ENCODE results near the gene LRRC37A. TPM values are rescaled to one million over a fixed set of nuclear protein-coding genes. Genes with fewer than 3 reads are reported as not detected.
"Not testable (repeated sequence)": the region's sequence is repeated elsewhere in the genome, so short reads cannot be mapped to it uniquely, and the experiment has no call there.

Gene LRRC37A
- total RNA-seq, 3 donors from 2014 or later (not counting 1 experiment from before 2014, with no cell fraction given), result 1.9 to 8.0 (median 3.5) TPM

DNA sequence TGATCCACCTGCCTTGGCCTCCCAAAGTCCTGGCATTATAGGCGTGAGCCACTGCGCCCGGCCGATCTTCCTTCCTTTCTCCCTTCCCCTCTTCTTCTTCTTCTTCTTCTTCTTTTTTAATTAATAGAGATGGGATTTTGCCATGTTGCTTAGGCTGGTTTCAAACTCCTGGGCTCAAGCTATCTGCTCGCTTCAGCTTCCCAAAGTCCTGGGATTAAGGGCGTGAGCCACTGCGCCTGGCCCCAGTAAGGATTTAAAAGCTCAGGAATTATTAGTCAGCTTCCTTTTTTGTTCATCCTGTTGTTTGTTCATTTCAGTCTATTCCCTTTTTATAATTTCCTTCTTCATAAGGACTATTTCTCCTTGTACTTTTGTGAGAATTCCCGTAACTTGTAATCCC is 32.7 kb upstream of the LRRC37A start:
- H3K9me3 Mint-ChIP-seq, result no peaks in the 10 kb centered on the region
- H3K4me3 ChIP-seq (ENCODE audit: low read length), result no peak overlapping the region
- WGBS (ENCODE audit: insufficient coverage), result 96% methylated on average over 8 of the region's 8 CpGs
- H3K27me3 Mint-ChIP-seq (ENCODE audit: low read depth in 2 of 2), result no peaks in the 10 kb centered on the region
- H3K4me1 ChIP-seq (ENCODE audit: control insufficient read depth, insufficient read depth, low read length), result peaks cover 40% of the 10 kb centered on the region
- DNase-seq, result no peak
- no peaks in the 10 kb centered on the region for H3K9me3 ChIP-seq (ENCODE audit: control insufficient read depth, insufficient read depth, low read length)
- H3K27me3 ChIP-seq (ENCODE audit: control insufficient read depth, insufficient read depth, low read length), result no peaks in the 10 kb centered on the region
- H3K4me1 Mint-ChIP-seq, result peaks cover 33 to 34% of the 10 kb centered on the region in 2 donors
- TF ChIP-seq, protein P1, sequence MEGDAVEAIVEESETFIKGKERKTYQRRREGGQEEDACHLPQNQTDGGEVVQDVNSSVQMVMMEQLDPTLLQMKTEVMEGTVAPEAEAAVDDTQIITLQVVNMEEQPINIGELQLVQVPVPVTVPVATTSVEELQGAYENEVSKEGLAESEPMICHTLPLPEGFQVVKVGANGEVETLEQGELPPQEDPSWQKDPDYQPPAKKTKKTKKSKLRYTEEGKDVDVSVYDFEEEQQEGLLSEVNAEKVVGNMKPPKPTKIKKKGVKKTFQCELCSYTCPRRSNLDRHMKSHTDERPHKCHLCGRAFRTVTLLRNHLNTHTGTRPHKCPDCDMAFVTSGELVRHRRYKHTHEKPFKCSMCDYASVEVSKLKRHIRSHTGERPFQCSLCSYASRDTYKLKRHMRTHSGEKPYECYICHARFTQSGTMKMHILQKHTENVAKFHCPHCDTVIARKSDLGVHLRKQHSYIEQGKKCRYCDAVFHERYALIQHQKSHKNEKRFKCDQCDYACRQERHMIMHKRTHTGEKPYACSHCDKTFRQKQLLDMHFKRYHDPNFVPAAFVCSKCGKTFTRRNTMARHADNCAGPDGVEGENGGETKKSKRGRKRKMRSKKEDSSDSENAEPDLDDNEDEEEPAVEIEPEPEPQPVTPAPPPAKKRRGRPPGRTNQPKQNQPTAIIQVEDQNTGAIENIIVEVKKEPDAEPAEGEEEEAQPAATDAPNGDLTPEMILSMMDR (IDR thresholded peaks at IDR 0.05), result no peak
- no peak overlapping the region for H3K27ac ChIP-seq (ENCODE audit: low read length)
- peak overlapping the region; percentile 26 to 50 for H3K27ac Mint-ChIP-seq
- no peak for ATAC-seq
- H3K36me3 Mint-ChIP-seq, result no peaks in the 10 kb centered on the region
- intact Hi-C loops (cut with micrococcal nuclease), result no loop called here
- H3K36me3 ChIP-seq (ENCODE audit: control insufficient read depth, insufficient read depth, low read length), result no peaks in the 10 kb centered on the region
- H3K4me3 Mint-ChIP-seq, result peak overlapping the region; percentile 25

DNA sequence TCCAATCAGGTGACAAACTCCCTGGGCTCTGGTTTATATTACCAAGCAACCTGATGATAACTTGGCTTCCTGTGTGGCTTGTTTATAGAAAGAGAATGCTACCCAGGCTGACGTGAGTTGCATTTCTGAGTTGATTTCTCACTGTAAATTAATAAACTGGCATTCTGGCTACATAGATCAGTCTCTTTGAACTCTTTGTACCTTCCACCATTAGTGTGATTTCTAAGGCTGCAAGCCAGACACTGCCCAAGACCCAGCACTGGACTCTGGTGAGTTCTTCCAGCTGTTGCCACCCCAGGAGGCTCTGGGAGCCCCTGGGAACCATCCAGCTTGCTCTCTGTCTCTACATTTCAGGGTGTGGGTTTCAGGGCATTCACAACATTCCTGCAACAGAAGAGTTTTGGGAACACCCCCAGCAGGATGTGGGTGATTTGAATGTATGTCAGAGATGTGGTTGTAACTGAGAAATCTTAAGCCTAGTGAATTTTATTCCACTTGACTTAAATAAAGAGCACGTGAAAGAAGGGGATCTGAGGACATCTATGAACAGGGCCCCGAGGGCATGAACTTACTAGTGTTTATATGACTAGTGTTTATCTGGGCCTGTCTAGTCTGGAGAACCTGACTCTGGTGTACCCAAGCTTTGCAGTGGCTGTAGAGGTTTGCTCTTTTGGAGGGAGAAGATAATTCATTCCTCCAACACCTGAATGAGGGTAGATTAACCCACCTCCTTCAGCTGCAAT is 30.3 kb upstream of the LRRC37A start:
- WGBS (ENCODE audit: insufficient coverage), result 17% methylated on average over 3 of the region's 3 CpGs
- peak; percentile 33 to 75 for DNase-seq
- Histone ChIP-seq H3K4me1 (ENCODE audit: control insufficient read depth, insufficient read depth, low read length) (peaks cover 48% of the 10 kb centered on the region), H3K9me3 (ENCODE audit: control insufficient read depth, insufficient read depth, low read length) (no peaks in the 10 kb centered on the region), H3K36me3 (ENCODE audit: control insufficient read depth, insufficient read depth, low read length) (no peaks in the 10 kb centered on the region), H3K27ac (ENCODE audit: low read length) (peak overlapping the region; percentile 57), H3K27me3 (ENCODE audit: control insufficient read depth, insufficient read depth, low read length) (no peaks in the 10 kb centered on the region), H3K4me3 (ENCODE audit: low read length) (no peak overlapping the region)
- TF ChIP-seq, protein P1 (IDR thresholded peaks at IDR 0.05), result no peak
- intact Hi-C loops (cut with micrococcal nuclease), result loop anchor here (2.0 to 5.0 kb wide), 2 partner anchors 72 to 244 kb away; partner anchors contain the start of gene KANSL1
- peaks cover 0 to 3% of the 10 kb centered on the region in 2 donors for H3K27me3 Mint-ChIP-seq (ENCODE audit: low read depth in 2 of 2)
- no peaks in the 10 kb centered on the region for H3K9me3 Mint-ChIP-seq
- peak overlapping the region; percentile 85 to 91 for H3K27ac Mint-ChIP-seq
- peaks cover 38% of the 10 kb centered on the region in 2 donors for H3K4me1 Mint-ChIP-seq
- peak; percentile 23 to 35 (median 27) for ATAC-seq
- H3K4me3 Mint-ChIP-seq, result peak overlapping the region; percentile 79
- H3K36me3 Mint-ChIP-seq, result no peaks in the 10 kb centered on the region

DNA sequence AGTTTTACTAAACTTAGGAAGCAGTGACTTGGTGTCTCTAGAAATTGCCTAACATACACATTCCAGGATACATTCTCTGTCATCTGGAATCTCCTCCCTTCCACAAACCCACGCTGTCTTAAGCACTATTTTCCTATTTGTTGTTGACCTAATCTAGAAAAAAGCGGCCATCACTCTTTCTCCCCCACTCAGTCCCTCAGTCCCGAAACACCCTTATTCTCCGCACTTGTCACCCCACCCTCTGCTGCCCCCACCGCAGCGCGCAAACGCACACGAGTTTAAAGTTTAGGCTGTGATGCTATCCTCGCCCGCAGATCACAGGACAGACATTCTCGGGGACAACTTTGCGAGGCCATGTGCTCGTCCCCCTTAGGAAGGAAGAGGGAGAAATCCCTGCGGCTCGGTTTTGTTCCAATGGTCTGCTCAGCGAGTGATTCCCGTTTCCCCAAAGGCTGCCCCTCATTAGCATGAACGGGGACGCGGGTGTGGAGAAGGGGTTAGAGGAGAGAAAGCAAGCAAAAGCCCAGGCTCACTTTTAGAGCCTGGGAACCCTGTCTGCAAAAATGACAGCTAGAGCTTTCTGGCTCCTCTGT is 28.8 kb upstream of the LRRC37A start:
- Mint-ChIP-seq H3K27ac (peak overlapping the region; percentile 85 to 91), H3K4me3 (peak overlapping the region; percentile 86), H3K4me1 (peaks cover 32 to 33% of the 10 kb centered on the region in 2 donors)
- H3K9me3 Mint-ChIP-seq; H3K36me3 Mint-ChIP-seq; H3K27me3 ChIP-seq (ENCODE audit: control insufficient read depth, insufficient read depth, low read length); H3K36me3 ChIP-seq (ENCODE audit: control insufficient read depth, insufficient read depth, low read length); H3K9me3 ChIP-seq (ENCODE audit: control insufficient read depth, insufficient read depth, low read length); H3K27me3 Mint-ChIP-seq (ENCODE audit: low read depth in 2 of 2): not testable (repeated sequence)
- peak; percentile 25 to 33 for DNase-seq
- peaks cover 40% of the 10 kb centered on the region for H3K4me1 ChIP-seq (ENCODE audit: control insufficient read depth, insufficient read depth, low read length)
- peak overlapping the region; percentile 83 for H3K27ac ChIP-seq (ENCODE audit: low read length)
- WGBS (ENCODE audit: insufficient coverage), result 27% methylated on average over 21 of the region's 21 CpGs
- intact Hi-C loops (cut with micrococcal nuclease), result loop anchor here (5.0 kb wide), 1 partner anchor 74 kb away; the partner anchor contains the start of gene KANSL1
- peak overlapping the region; percentile 29 for H3K4me3 ChIP-seq (ENCODE audit: low read length)
- peak in 1 of 3 donors; percentile 5 for ATAC-seq
